Urothelium cell line (cell line): ENCODE results near the gene SFTPB.
"Not testable (repeated sequence)": the region's sequence is repeated elsewhere in the genome, so short reads cannot be mapped to it uniquely, and the experiment has no call there.

ENCODE experiments used
- DNase-seq: peaks from one replicate; pipeline ENCODE4 v3.0.0; 2011; ENCODE audit warnings: low spot score, mixed read lengths
- FAIRE-seq: peaks from 2 replicates; lab custom pipeline; 2011; peaks lifted over from hg19 to GRCh38; lab: Jason Lieb, UNC

Gene SFTPB

GRCh38 chr2:85668009-85668856 lies at the start of gene SFTPB:
SFTPB (minus strand) TSS chr2:85668199; CDS start chr2:85668183, 16 bp downstream.
- no peak for DNase-seq
- FAIRE-seq, result no peak

GRCh38 chr2:85717308-85718008 lies 49.5 kb upstream of the SFTPB start:
- FAIRE-seq, result no peak
- DNase-seq, result no peak

- no peak for FAIRE-seq
- no peak for DNase-seq
Observed at GRCh38 chr2:85716346-85716914, 48.4 kb upstream of the SFTPB start.

- FAIRE-seq (no peak), DNase-seq (no peak)
Observed at GRCh38 chr2:85714841-85715240, 46.8 kb upstream of the SFTPB start.

- not testable (repeated sequence) for FAIRE-seq, DNase-seq
Observed at GRCh38 chr2:85714421-85714820, 46.4 kb upstream of the SFTPB start.

- no peak for FAIRE-seq
- DNase-seq, result no peak
Observed at GRCh38 chr2:85713836-85714235, 45.8 kb upstream of the SFTPB start.

GRCh38 chr2:85712849-85713612 lies 45.0 kb upstream of the SFTPB start:
- no peak for FAIRE-seq
- no peak for DNase-seq

GRCh38 chr2:85712336-85712735 lies 44.3 kb upstream of the SFTPB start:
- no peak for DNase-seq
- FAIRE-seq, result no peak

GRCh38 chr2:85711578-85712060 lies 43.6 kb upstream of the SFTPB start:
- DNase-seq (no peak), FAIRE-seq (no peak)

GRCh38 chr2:85710687-85711577 lies 42.9 kb upstream of the SFTPB start:
- FAIRE-seq (no peak), DNase-seq (no peak)

GRCh38 chr2:85709401-85709811 lies 41.4 kb upstream of the SFTPB start:
- no peak for DNase-seq

GRCh38 chr2:85708641-85709040 lies 40.6 kb upstream of the SFTPB start:
- FAIRE-seq (no peak), DNase-seq (no peak)

More at GRCh38 chr2:85709401-85709811, 41.4 kb upstream of the SFTPB start:
- FAIRE-seq, result no peak

GRCh38 chr2:85707304-85707703 lies 39.3 kb upstream of the SFTPB start:
- FAIRE-seq, result no peak
- DNase-seq, result peak; percentile 69

- no peak for FAIRE-seq
- DNase-seq, result no peak
Observed at GRCh38 chr2:85706599-85707296, 38.7 kb upstream of the SFTPB start.

- DNase-seq (no peak), FAIRE-seq (no peak)
Observed at GRCh38 chr2:85706063-85706462, 38.1 kb upstream of the SFTPB start.

GRCh38 chr2:85705680-85706039 lies 37.7 kb upstream of the SFTPB start:
- FAIRE-seq (no peak), DNase-seq (peak; percentile 62)

- DNase-seq (no peak), FAIRE-seq (no peak)
Observed at GRCh38 chr2:85704800-85705679, 37.0 kb upstream of the SFTPB start.

- DNase-seq (no peak), FAIRE-seq (no peak)
Observed at GRCh38 chr2:85704038-85704437, 36.0 kb upstream of the SFTPB start.
